Purkinje cell (primary cell): ENCODE data around the gene ZNF644. TPM values are rescaled to one million over a fixed set of nuclear protein-coding genes. Genes with fewer than 3 reads are reported as not detected.

Experiments
- polyA plus RNA-seq: library from polyadenylated mRNA; unstranded; fragments of >200 nt; fragmentation: Nextera tagmentation; gene quantifications from 2 replicates; pipeline ENCODE4 v1.2.1, GENCODE V29; 2014

Gene ZNF644
- polyA plus RNA-seq = 74.8 and 101 TPM in 2 replicates

GRCh38 chr1:91021686-91022517 lies at the start of gene ZNF644:
TSS of gene ZNF644 (minus strand) at chr1:91022035. CDS start at chr1:90982353, 39,682 bp downstream.

